ENCODE data around the gene LEFTY1. TPM values are rescaled to one million over a fixed set of nuclear protein-coding genes. Genes with fewer than 3 reads are reported as not detected.

Gene LEFTY1
- total RNA-seq, 2 experiments from 2014 or later, result 0.22 TPM; not detected in 1

- Mint-ChIP-seq H3K36me3 (ENCODE audit: low read depth) (peaks cover 17% of the 10 kb centered on the region), H3K4me1 (ENCODE audit: low read depth) (peaks cover 43% of the 10 kb centered on the region), H3K27ac (no peak overlapping the region), H3K4me3 (no peak overlapping the region), H3K9me3 (no peaks in the 10 kb centered on the region), H3K27me3 (ENCODE audit: low read depth) (no peaks in the 10 kb centered on the region)
- DNase-seq, result no peak
- intact Hi-C loops (cut with micrococcal nuclease), result no loop called here
- CTCF ChIA-PET, result interaction anchor here (1.1 to 1.3 kb wide), 2 partner anchors 61 to 375 kb away, joined by 4 read pairs; no protein-coding TSS in a partner anchor
These were observed 38.6 kb downstream of the LEFTY1 start for GRCh38 chr1:225850370-225850769.

GRCh38 chr1:225849925-225850324 lies 39.0 kb downstream of the LEFTY1 start:
- peak; percentile 35 for DNase-seq
- intact Hi-C loops (cut with micrococcal nuclease), result loop anchor here (2.0 to 5.0 kb wide), 5 partner anchors 31 to 373 kb away; partner anchors contain the start of gene SRP9
- peaks cover 43% of the 10 kb centered on the region for H3K4me1 Mint-ChIP-seq (ENCODE audit: low read depth)
- no peak overlapping the region for H3K4me3 Mint-ChIP-seq
- no peak overlapping the region for H3K27ac Mint-ChIP-seq
- H3K9me3 Mint-ChIP-seq, result no peaks in the 10 kb centered on the region
- CTCF ChIA-PET, result interaction anchor here (1.1 to 1.3 kb wide), 2 partner anchors 61 to 374 kb away, joined by 4 read pairs; no protein-coding TSS in a partner anchor
- H3K36me3 Mint-ChIP-seq (ENCODE audit: low read depth), result peaks cover 17% of the 10 kb centered on the region
- H3K27me3 Mint-ChIP-seq (ENCODE audit: low read depth), result no peaks in the 10 kb centered on the region

- H3K4me3 Mint-ChIP-seq, result no peak overlapping the region
- intact Hi-C loops (cut with micrococcal nuclease), result loop anchor here (2.0 to 5.0 kb wide), 5 partner anchors 33 to 371 kb away; partner anchors contain the start of gene SRP9
- peak; percentile 30 for DNase-seq
- peaks cover 17% of the 10 kb centered on the region for H3K36me3 Mint-ChIP-seq (ENCODE audit: low read depth)
- CTCF ChIA-PET, result interaction anchor here (0.7 to 0.9 kb wide), 2 partner anchors 71 to 374 kb away, joined by 3 read pairs; partner anchors contain the start of gene SRP9
- H3K27me3 Mint-ChIP-seq (ENCODE audit: low read depth), result no peaks in the 10 kb centered on the region
- H3K27ac Mint-ChIP-seq, result peak overlapping the region; percentile 79
- H3K9me3 Mint-ChIP-seq, result no peaks in the 10 kb centered on the region
- peaks cover 43% of the 10 kb centered on the region for H3K4me1 Mint-ChIP-seq (ENCODE audit: low read depth)
These were observed 40.7 kb downstream of the LEFTY1 start for GRCh38 chr1:225848030-225848955.

GRCh38 chr1:225847610-225848009 lies 41.3 kb downstream of the LEFTY1 start:
- peaks cover 17% of the 10 kb centered on the region for H3K36me3 Mint-ChIP-seq (ENCODE audit: low read depth)
- peaks cover 42% of the 10 kb centered on the region for H3K4me1 Mint-ChIP-seq (ENCODE audit: low read depth)
- no peak for DNase-seq
- no peak overlapping the region for H3K4me3 Mint-ChIP-seq
- H3K9me3 Mint-ChIP-seq, result no peaks in the 10 kb centered on the region
- intact Hi-C loops (cut with micrococcal nuclease), result loop anchor here (2.0 to 5.0 kb wide), 5 partner anchors 33 to 370 kb away; partner anchors contain the start of gene SRP9
- H3K27ac Mint-ChIP-seq, result no peak overlapping the region
- H3K27me3 Mint-ChIP-seq (ENCODE audit: low read depth), result no peaks in the 10 kb centered on the region
- CTCF ChIA-PET, result interaction anchor here (0.9 kb wide), 1 partner anchor 373 kb away, joined by 3 read pairs; no protein-coding TSS in a partner anchor

- Mint-ChIP-seq H3K4me3 (no peak overlapping the region), H3K36me3 (ENCODE audit: low read depth) (peaks cover 8% of the 10 kb centered on the region), H3K27me3 (ENCODE audit: low read depth) (no peaks in the 10 kb centered on the region), H3K27ac (no peak overlapping the region), H3K9me3 (no peaks in the 10 kb centered on the region), H3K4me1 (ENCODE audit: low read depth) (peaks cover 37% of the 10 kb centered on the region)
- CTCF ChIA-PET, result interaction anchor here (0.8 kb wide), 2 partner anchors 27 to 373 kb away, joined by 3 read pairs; no protein-coding TSS in a partner anchor
- DNase-seq, result no peak
- intact Hi-C loops (cut with micrococcal nuclease), result loop anchor here (5.0 kb wide), 3 partner anchors 51 to 369 kb away; no protein-coding TSS in a partner anchor
These were observed 42.3 kb downstream of the LEFTY1 start for GRCh38 chr1:225846331-225847310.

GRCh38 chr1:225845571-225846259 lies 43.2 kb downstream of the LEFTY1 start:
- peaks cover 36% of the 10 kb centered on the region for H3K4me1 Mint-ChIP-seq (ENCODE audit: low read depth)
- H3K4me3 Mint-ChIP-seq, result no peak overlapping the region
- H3K36me3 Mint-ChIP-seq (ENCODE audit: low read depth), result peaks cover 4% of the 10 kb centered on the region
- no peak overlapping the region for H3K27ac Mint-ChIP-seq
- H3K9me3 Mint-ChIP-seq, result no peaks in the 10 kb centered on the region
- CTCF ChIA-PET, result interaction anchor here (0.5 to 0.6 kb wide), 2 partner anchors 44 to 263 kb away, joined by 3 to 6 read pairs; no protein-coding TSS in a partner anchor
- no peaks in the 10 kb centered on the region for H3K27me3 Mint-ChIP-seq (ENCODE audit: low read depth)
- peak; percentile 49 for DNase-seq
- intact Hi-C loops (cut with micrococcal nuclease), result loop anchor here (5.0 kb wide), 3 partner anchors 52 to 368 kb away; no protein-coding TSS in a partner anchor

- CTCF ChIA-PET, result interaction anchor here (0.6 kb wide), 1 partner anchor 43 kb away, joined by 6 read pairs; no protein-coding TSS in a partner anchor
- Mint-ChIP-seq H3K9me3 (no peaks in the 10 kb centered on the region), H3K36me3 (ENCODE audit: low read depth) (peaks cover 4% of the 10 kb centered on the region), H3K4me1 (ENCODE audit: low read depth) (peaks cover 33% of the 10 kb centered on the region), H3K27me3 (ENCODE audit: low read depth) (no peaks in the 10 kb centered on the region), H3K4me3 (no peak overlapping the region), H3K27ac (no peak overlapping the region)
- intact Hi-C loops (cut with micrococcal nuclease), result loop anchor here (5.0 kb wide), 3 partner anchors 52 to 368 kb away; no protein-coding TSS in a partner anchor
- no peak for DNase-seq
These were observed 43.8 kb downstream of the LEFTY1 start for GRCh38 chr1:225845097-225845496.

- H3K4me1 Mint-ChIP-seq (ENCODE audit: low read depth), result peaks cover 29% of the 10 kb centered on the region
- intact Hi-C loops (cut with micrococcal nuclease), result loop anchor here (5.0 kb wide), 3 partner anchors 53 to 367 kb away; no protein-coding TSS in a partner anchor
- CTCF ChIA-PET, result interaction anchor here (1.0 kb wide), 1 partner anchor 370 kb away, joined by 3 read pairs; no protein-coding TSS in a partner anchor
- DNase-seq, result no peak
- H3K27ac Mint-ChIP-seq, result peak overlapping the region; percentile 0
- peaks cover 4% of the 10 kb centered on the region for H3K36me3 Mint-ChIP-seq (ENCODE audit: low read depth)
- no peak overlapping the region for H3K4me3 Mint-ChIP-seq
- H3K9me3 Mint-ChIP-seq, result no peaks in the 10 kb centered on the region
- H3K27me3 Mint-ChIP-seq (ENCODE audit: low read depth), result no peaks in the 10 kb centered on the region
These were observed 44.5 kb downstream of the LEFTY1 start for GRCh38 chr1:225844236-225845061.

GRCh38 chr1:225843426-225843795 lies 45.5 kb downstream of the LEFTY1 start:
- CTCF ChIA-PET, result interaction anchor here (1.0 kb wide), 1 partner anchor 369 kb away, joined by 3 read pairs; no protein-coding TSS in a partner anchor
- H3K27me3 Mint-ChIP-seq (ENCODE audit: low read depth), result no peaks in the 10 kb centered on the region
- intact Hi-C loops (cut with micrococcal nuclease), result no loop called here
- no peak overlapping the region for H3K27ac Mint-ChIP-seq
- H3K9me3 Mint-ChIP-seq, result no peaks in the 10 kb centered on the region
- H3K4me1 Mint-ChIP-seq (ENCODE audit: low read depth), result peaks cover 20% of the 10 kb centered on the region
- peaks cover 3% of the 10 kb centered on the region for H3K36me3 Mint-ChIP-seq (ENCODE audit: low read depth)
- DNase-seq, result no peak
- H3K4me3 Mint-ChIP-seq, result no peak overlapping the region

- H3K27ac Mint-ChIP-seq, result no peak overlapping the region
- CTCF ChIA-PET, result no interaction called here
- H3K4me1 Mint-ChIP-seq (ENCODE audit: low read depth), result peaks cover 15% of the 10 kb centered on the region
- no peak overlapping the region for H3K4me3 Mint-ChIP-seq
- intact Hi-C loops (cut with micrococcal nuclease), result no loop called here
- H3K9me3 Mint-ChIP-seq, result no peaks in the 10 kb centered on the region
- H3K27me3 Mint-ChIP-seq (ENCODE audit: low read depth), result no peaks in the 10 kb centered on the region
- no peak for DNase-seq
- H3K36me3 Mint-ChIP-seq (ENCODE audit: low read depth), result peaks cover 3% of the 10 kb centered on the region
These were observed 46.0 kb downstream of the LEFTY1 start for GRCh38 chr1:225842788-225843425.

All from activated naive CD4-positive, alpha-beta T cell treated with anti-CD3 and anti-CD28 coated beads for 36 hours (primary cell).